HL-60 (cell line): ENCODE measurements around the gene CAMK2D.

Source experiments
- DNase-seq, 2 experiments: peaks; one replicate each; pipeline ENCODE4 v3.0.0-alpha.2; 2010 to 2020; ENCODE audit warnings: low read depth in 1 of 2, low spot score in 1 of 2
- H3K27ac ChIP-seq: fragments of 250-450 bp; sonication (Bioruptor Pico); replicated peaks from 2 replicates; pipeline ENCODE4 v1.5.1; 2020; ENCODE audit warnings: mild to moderate bottlenecking, moderate library complexity
- H3K27me3 ChIP-seq: fragments of 250-450 bp; sonication (Bioruptor Pico); 2 replicates; pipeline ENCODE4 v1.5.1; 2021; ENCODE audit warnings: mild to moderate bottlenecking, moderate library complexity; ENCODE audit not compliant: insufficient read depth, poor library complexity, severe bottlenecking
- H3K4me3 ChIP-seq: replicated peaks from 2 replicates; pipeline ENCODE4 v1.5.1; 2011; ENCODE audit warnings: mild to moderate bottlenecking, control low read depth, low read length; ENCODE audit not compliant: insufficient read depth
- GABPA ChIP-seq: IDR thresholded peaks from 2 replicates; pipeline ENCODE4 v1.6.1; 2012; ENCODE audit warnings: low read depth
- POLR2AphosphoS5 ChIP-seq: IDR thresholded peaks from 2 replicates; pipeline ENCODE4 v1.6.1; 2012; ENCODE audit warnings: low read depth
- SPI1 ChIP-seq: IDR thresholded peaks from 2 replicates; pipeline ENCODE4 v1.6.1; 2012; ENCODE audit warnings: low read depth, mild to moderate bottlenecking, borderline replicate concordance
- TF ChIP-seq, protein P1 (sequence below): IDR thresholded peaks from 2 replicates; pipeline ENCODE4 v1.6.1; 2012; ENCODE audit warnings: low read depth; ENCODE audit not compliant: insufficient replicate concordance
- TF ChIP-seq, protein P2 (sequence below): IDR thresholded peaks from one replicate; pipeline ENCODE4 v1.5.1; 2011; ENCODE audit warnings: low read length, control low read depth, inconsistent platforms; ENCODE audit not compliant: insufficient read depth

CAMK2D gene

DNA sequence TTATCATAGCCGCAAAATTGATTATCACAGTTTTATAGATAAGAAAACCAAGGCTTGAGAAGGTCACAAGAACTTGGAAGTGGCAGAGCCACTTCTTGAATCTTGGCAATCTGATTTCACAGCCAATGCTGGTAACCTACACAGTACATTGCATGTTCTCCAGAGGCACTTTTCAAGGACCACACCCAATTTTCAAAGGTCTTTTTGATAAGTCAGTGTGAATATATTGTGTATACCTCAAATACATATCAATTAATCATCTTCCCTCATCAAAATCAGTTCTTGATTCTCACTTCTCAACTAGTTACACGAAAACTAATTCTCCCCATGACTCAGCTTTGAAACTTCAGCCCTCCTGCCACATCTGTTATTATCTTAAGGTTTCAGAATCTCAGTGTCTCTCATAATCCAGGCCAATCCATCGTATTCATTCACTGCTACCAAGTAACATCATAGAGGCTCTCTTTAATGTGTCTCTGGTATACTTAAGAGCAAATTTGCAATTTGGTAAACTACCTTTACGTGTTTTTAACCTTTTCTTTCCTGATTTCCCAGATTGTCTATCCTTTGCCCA is 16.8 kb downstream of the CAMK2D start:
- TF ChIP-seq, protein P1, sequence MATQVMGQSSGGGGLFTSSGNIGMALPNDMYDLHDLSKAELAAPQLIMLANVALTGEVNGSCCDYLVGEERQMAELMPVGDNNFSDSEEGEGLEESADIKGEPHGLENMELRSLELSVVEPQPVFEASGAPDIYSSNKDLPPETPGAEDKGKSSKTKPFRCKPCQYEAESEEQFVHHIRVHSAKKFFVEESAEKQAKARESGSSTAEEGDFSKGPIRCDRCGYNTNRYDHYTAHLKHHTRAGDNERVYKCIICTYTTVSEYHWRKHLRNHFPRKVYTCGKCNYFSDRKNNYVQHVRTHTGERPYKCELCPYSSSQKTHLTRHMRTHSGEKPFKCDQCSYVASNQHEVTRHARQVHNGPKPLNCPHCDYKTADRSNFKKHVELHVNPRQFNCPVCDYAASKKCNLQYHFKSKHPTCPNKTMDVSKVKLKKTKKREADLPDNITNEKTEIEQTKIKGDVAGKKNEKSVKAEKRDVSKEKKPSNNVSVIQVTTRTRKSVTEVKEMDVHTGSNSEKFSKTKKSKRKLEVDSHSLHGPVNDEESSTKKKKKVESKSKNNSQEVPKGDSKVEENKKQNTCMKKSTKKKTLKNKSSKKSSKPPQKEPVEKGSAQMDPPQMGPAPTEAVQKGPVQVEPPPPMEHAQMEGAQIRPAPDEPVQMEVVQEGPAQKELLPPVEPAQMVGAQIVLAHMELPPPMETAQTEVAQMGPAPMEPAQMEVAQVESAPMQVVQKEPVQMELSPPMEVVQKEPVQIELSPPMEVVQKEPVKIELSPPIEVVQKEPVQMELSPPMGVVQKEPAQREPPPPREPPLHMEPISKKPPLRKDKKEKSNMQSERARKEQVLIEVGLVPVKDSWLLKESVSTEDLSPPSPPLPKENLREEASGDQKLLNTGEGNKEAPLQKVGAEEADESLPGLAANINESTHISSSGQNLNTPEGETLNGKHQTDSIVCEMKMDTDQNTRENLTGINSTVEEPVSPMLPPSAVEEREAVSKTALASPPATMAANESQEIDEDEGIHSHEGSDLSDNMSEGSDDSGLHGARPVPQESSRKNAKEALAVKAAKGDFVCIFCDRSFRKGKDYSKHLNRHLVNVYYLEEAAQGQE = no peak
- no peak for TF ChIP-seq POLR2AphosphoS5
- Histone ChIP-seq H3K27me3 (no peaks in the 10 kb centered on the region), H3K27ac (no peak overlapping the region), H3K4me3 (no peak overlapping the region)
- no peak for DNase-seq

DNA sequence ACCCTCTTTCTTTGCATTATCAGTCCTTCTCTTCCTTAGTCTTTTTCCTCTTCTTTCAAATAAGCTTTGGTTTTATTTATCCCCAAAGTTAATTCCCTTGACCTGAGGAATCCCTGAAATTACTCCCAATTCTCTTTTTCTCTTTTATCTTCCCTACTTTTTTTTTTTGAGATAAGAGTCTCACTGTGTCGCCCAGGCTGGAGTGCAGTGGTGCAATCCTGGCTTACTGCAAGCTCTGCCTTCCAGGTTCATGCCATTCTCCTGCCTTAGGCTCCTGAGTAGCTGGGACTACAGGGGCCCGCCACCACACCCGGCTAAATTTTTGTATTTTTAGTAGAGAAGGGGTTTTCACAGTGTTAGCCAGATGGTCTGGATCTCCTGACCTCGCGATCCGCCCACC is 17.8 kb downstream of the CAMK2D start:
- TF ChIP-seq GABPA (no peak), SPI1 (no peak)
- TF ChIP-seq, protein P1 = no peak
- TF ChIP-seq, protein P2, sequence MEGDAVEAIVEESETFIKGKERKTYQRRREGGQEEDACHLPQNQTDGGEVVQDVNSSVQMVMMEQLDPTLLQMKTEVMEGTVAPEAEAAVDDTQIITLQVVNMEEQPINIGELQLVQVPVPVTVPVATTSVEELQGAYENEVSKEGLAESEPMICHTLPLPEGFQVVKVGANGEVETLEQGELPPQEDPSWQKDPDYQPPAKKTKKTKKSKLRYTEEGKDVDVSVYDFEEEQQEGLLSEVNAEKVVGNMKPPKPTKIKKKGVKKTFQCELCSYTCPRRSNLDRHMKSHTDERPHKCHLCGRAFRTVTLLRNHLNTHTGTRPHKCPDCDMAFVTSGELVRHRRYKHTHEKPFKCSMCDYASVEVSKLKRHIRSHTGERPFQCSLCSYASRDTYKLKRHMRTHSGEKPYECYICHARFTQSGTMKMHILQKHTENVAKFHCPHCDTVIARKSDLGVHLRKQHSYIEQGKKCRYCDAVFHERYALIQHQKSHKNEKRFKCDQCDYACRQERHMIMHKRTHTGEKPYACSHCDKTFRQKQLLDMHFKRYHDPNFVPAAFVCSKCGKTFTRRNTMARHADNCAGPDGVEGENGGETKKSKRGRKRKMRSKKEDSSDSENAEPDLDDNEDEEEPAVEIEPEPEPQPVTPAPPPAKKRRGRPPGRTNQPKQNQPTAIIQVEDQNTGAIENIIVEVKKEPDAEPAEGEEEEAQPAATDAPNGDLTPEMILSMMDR = no peak

DNA sequence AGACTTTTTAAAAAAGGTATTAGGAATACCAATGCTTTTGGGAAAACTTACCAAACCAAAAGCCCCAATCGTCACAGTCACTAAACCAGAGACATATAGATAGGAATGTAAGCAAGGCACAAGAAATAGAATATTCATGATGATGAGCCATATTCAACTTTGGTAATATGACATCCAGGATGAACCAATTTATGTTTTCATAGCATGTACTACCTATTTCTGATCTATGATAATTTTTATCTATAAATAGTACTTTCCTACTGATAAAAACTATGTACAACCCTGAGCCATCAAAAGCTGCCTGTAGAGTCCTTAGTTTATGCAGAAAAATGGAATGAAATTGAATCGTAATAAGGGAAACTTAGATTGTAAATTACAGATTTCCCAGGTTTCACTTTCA is 18.9 kb downstream of the CAMK2D start:
- DNase-seq = no peak
- Histone ChIP-seq H3K4me3 (no peak overlapping the region), H3K27me3 (no peaks in the 10 kb centered on the region), H3K27ac (no peak overlapping the region)
- TF ChIP-seq GABPA (no peak), POLR2AphosphoS5 (no peak), SPI1 (no peak)
- TF ChIP-seq, protein P1 = no peak
- TF ChIP-seq, protein P2 = no peak

More for the DNA sequence above, 17.8 kb downstream of the CAMK2D start:
- Histone ChIP-seq H3K4me3 (no peak overlapping the region), H3K27ac (no peak overlapping the region), H3K27me3 (no peaks in the 10 kb centered on the region)
- DNase-seq = no peak
